Measurements from ENCODE around the gene SPPL2B.
"Not testable (repeated sequence)": the region's sequence is repeated elsewhere in the genome, so short reads cannot be mapped to it uniquely, and the experiment has no call there.

Gene SPPL2B

DNA sequence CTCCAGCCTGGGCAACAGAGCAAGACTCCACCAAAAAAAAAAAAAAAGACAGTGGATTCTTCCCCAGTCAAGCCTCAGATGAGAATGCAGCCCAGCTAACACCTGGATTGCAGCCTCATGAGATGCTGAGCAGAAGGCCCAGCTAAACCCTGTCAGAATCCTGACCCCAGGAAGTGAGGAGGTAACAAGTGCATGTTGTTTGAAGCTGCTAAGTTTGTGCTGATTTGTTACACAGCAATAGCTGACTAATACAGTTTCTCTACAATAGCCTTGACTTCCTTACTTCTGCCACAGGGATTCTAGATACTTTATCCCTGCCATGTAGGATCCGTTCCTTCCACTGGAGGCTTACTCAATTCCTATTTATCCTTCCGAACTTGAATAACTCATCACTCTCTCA is 52.1 kb downstream of the SPPL2B start:
- no peak for DNase-seq (ENCODE audit: low read depth in 2 of 2)

DNA sequence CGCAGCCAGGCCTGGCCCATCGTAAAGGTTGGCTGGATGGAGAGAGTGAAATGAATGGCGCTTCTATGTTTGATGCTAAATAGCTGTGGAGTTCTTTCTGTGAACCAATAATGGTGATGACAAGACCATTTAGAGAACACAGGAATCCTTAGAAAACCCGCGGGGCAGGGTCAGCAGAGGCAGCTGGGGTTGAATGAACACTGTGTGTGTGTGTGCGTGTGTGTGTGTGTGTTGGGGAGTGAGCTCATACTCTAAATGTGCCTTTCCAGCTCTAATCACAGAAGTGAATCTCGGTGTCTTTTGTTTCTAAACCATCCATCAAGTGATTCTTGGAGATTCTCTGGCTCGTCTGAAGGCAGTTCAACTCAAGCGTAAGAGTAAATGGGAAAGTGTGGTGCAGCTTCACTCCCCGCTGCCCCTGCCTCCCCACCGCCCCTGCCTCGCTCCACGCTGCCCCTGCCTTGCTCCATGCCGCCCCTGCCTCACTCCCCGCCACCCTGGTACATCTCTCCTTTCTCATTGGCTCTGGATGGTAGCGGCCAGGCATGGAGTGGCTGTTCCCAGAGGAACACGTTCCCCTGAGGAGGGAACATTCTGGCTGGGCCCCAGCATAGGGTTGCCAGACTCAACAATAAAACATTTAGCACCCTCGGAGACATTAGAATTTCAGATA is 52.8 kb downstream of the SPPL2B start:
- DNase-seq (ENCODE audit: low read depth in 2 of 2), result no peak

DNA sequence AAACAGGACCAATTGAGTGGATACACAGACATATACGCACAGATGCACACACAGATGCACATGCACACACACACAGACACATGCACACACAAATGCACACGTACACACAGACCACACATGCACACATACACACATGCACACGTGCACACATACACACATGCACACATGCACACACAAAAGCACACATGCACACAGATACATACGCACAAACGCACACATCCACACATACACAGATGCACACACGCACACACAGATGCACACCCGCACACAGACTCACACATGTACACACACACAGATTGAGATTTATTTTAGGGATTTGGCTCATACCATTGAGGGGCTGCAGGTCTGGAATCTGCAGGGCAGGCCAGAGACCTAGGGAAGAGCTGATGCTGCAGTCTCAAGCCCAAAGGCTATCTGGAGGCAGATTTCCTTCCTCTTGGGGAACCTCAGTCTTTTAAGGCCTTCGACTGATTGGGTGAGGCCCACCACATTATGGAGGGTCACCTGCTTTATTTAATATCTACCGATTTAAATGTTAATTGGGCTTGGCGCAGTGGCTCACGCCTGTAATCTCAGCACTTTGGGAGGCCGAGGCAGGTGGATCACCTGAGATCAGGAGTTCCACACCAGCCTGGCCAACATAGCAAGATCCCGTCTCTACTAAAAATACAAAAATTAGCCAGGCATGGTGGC is 54.2 kb downstream of the SPPL2B start:
- DNase-seq (ENCODE audit: low read depth in 2 of 2), result no peak

DNA sequence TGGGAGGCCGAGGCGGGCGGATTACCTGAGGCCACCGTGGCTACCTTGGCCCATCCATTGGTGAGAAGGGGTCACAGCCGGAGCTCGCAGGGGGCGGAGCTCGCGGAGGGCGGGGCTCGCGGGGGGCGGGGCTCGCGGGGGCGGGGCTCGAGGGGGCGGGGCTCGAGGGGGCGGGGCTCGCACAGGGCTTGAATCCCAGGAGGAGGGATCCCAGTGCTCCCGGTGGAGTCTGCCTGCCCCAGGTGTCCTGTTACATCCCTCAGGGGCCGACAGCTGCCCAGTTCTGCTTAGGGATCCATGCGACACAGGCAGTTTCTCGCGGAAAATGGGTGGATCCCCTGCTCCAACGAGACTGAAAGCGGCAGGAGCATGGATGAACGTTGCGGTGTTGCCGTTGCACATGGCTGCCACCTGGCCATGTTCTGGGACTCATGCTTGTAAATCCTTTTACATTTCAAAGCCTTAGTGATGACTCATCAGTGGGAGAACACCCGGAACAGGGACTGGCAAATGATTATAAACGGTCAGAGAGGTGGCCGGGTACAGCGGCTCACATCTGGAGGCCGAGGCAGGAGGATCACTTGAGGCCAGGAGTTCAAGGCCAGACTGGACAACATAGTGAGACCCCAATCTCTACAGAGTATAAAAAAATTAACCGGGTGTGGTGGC is 56.7 kb downstream of the SPPL2B start:
- no peak for DNase-seq (ENCODE audit: low read depth in 2 of 2)

DNA sequence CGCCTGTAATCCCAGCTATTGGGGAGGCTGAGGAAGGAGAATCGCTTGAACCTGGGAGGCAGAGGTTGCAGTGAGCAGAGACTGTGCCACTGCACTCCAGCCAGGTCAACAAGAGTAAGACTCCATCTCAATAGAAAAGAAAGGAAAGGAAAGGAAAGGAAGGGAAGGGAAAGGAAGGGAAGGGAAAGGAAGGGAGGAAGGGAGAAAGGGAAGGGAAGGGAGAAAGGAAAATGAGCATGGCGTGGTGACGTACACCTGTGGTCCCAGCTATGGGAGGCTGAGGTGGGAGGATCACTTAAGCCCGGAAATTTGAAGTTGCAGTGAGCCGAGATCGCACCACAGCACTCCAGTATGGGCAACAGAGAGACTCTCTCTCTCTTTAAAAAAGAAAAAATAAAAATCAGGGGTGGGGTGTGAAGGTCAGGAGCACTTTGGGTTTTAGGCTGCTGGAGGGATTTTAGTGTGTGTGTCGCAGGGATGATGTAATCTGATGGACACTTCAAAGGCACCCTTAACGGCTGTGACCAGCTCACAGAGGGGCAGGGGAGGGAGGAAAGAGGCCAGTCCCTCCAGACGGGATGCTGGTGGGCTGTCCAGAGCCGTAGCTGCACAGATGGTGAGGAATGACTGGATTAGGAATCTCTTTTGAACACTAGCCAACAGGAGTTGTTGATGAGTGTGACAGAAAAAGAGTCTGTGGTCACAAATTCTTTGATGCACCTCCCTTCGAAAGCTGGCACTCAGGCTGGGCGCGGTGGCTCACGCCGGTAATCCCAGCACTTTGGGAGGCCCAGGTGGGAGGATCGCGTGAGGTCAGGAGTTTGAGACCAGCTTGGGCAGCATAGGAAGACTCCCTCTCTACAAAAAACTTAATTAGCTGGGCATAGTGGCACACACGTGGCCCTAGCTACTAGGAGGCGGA is 59.1 kb downstream of the SPPL2B start:
- no peak for DNase-seq (ENCODE audit: low read depth in 2 of 2)

DNA sequence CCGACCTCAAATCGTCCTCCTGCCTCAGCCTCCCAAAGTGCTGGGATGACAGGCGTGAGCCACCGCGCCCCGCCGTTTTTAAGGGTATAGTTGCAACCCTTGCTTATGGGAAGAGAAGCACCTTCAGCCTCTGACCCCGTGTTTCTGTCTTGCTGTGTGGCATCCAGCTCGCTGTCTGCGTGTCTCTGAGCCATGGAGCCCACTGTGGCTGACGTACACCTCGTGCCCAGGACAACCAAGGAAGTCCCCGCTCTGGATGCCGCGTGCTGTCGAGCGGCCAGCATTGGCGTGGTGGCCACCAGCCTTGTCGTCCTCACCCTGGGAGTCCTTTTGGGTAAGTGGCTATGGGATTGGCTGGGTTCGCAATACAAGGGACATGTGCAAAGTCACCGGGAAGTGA is 61.1 kb downstream of the SPPL2B start:
- DNase-seq (ENCODE audit: low read depth in 2 of 2), result no peak

DNA sequence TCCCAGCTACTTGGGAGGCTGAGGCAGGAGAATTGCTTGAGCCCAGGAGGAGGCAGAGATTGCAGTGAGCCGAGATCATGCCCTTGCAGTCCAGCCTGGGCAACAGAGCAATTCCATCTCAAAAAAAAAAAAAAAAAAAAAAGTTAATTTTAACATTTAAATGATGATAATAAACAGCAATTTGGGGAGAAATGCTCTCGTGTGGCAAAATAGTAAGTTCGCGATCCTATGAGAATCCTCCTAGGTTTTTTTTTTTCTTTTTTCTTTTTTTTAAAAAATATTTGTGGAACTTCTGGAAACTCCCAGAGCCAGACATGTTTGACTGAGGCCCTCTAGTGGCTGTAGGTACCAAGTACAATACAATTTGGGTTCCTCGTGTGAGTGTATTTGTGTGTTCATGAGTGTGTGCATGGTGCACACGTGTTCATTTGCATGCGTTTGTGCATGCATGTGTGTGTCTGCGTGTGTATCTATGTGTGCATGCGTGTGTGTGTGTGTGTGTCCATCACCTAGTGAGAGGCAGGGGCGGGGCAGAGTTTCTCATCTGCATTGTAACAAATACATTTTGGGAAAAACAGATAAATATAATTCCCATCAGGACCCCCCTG is 62.7 kb downstream of the SPPL2B start:
- no peak for DNase-seq (ENCODE audit: low read depth in 2 of 2)

DNA sequence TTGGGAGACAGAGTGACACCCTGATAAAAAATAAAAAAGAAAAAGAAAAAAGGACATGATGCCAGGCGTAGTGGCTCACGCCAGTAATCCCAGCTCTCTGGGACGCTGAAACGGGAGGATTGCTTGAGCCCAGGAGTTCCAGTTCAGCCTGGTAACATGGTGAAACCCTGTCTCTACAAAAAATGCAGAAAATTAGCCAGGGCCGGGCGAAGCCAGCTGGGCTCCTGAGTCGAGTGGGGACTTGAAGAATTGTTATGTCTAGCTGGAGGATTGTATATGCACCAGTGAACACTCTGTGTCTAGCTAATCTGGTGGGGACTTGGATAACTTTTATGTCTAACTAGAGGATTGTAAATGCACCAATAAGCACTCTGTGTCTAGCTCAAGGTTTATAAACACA is 63.9 kb downstream of the SPPL2B start:
- DNase-seq (ENCODE audit: low read depth in 2 of 2), result no peak

DNA sequence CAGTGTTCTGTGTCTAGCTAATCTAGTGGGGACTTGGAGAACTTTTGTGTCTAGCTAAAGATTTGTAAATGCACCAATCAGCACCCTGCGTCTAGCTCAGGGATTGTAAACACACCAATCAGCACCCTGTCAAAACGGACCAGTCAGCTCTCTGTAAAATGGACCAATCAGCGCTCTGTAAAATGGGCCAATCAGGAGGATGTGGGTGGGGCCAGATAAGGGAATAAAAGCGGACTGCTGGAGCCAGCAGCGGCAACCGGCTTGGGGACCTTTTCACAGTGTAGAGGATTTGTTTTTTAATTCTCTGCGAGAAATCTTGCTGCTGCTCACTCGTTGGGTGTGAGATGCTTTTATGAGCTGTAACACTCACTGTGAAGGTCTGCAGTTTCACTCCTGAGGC is 64.4 kb downstream of the SPPL2B start:
- DNase-seq (ENCODE audit: low read depth in 2 of 2), result not testable (repeated sequence)

DNA sequence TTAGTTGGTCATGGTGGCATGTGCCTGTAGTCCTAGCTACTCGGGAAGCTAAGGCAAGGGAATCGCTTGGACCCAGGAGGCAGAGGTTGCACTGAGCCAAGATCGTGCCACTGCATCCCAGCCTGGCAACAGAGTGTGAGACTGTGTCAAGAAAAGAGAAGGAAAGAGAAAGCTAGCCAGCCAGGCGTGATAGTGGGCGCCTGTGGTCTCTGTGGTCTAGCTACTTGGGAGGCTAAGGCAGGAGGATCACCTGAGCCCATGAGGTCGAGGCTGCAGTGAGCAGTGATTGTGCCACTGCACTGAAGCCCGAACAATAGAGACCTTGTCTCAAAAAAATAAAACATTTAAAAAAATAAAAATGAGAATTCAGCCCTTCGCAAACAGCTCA is 65.6 kb downstream of the SPPL2B start:
- DNase-seq (ENCODE audit: low read depth in 2 of 2), result no peak

DNA sequence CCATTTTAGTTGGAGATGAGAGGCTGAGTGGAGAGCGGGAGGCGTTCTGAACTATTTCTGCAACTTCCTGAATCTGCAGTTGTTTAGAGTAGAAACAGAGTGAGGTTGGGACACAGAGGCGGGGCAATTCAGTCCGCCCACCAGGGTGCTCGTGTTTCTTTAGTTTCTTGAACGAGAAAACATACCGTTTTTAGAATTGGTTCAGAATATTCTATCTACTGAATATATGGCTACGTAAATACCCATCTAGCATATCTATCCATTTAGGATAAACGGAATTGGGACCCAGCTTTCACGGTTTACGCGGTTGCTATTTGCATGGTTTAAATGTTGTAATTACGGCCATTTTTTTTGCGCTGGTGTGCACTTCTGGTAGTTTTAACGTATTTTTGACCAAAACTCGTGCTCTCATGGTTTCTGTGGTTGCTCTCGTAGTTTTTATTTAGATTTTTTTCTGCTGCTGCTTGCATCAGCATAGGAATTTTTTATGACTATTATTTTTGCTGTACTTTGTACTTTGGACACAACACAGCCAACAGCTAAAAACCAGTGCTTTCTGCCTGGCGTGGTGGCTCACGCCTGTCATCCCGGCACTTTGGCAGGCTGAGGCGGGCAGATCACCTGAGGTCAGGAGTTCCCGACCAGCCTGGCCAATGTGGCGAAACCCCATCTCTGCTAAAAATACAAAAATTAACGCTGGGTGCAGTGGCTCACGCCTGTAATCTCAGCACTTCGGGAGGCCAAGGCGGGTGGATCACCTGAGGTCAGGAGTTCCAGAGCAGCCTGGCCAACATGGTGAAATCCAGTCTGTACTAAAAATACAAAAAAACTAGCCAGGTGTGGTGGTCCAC is 66.2 kb downstream of the SPPL2B start:
- no peak for DNase-seq (ENCODE audit: low read depth in 2 of 2)

DNA sequence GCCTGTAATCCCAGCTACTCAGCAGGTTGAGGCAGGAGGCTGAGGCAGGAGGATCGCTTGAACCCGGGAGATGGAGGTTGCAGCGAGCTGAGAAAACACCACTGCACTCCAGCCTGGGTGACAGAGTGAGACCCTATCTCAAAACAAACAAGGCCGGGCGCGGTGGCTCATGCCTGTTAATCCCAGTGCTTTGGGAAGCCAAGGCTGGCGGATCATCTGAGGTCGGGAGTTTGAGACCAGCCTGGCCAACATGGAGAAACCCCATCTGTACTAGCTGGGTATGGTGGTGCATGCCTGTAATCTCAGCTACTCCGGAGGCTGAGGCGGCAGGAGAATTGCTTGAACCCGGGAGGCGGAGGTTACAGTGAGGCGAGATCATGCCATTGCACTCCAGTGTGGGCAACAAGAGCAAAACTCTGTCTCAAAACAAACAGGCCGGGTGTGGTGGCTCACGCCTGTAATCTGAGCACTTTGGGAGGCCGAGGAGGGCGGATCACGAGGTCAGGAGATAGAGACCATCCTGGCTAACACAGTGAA is 66.9 kb downstream of the SPPL2B start:
- DNase-seq (ENCODE audit: low read depth in 2 of 2), result not testable (repeated sequence)

DNA sequence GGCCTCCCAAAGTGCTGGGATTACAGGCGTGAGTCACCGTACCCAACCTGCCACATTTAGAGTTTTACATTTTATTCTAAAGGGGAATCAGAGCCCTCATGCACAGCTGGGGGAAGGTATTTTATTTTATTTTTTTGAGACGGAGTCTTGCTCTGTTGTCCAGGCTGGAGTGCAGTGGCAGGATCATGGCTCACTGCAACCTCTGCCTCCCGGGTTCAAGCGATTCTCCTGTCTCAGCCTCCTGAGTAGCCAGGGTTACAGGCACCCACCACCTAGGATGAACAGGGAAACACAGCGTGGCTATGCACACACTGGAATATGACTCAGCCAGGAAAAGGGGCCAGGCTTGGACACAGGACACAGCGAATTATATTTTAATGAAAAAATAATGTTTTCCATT is 68.7 kb downstream of the SPPL2B start:
- not testable (repeated sequence) for DNase-seq (ENCODE audit: low read depth in 2 of 2)

DNA sequence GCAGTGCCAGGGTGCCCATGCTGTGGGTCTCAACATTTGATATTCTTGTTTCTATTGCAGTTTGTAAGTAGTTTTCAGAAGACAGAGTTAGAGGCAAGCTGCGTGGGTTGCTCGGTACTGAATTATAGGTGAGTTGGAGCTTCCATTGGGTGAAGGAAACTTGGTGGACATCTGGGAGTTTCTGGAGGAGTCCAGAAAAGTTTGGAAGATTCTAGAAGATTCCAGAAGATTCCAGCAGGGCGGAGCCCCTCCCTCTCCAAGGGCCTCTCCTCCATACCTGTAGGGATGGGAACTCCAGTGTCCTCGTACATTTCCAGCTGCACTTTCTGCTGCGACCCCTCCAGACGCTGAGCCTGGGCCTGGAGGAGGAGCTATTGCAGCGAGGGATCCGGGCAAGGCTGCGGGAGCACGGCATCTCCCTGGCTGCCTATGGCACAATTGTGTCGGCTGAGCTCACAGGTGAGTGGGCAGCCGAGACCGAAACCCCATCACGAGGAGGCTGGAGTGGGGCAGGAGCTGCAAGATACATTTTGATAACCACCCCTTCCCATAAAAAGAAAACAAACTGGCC is 70.3 kb downstream of the SPPL2B start:
- DNase-seq (ENCODE audit: low read depth in 2 of 2), result no peak

DNA sequence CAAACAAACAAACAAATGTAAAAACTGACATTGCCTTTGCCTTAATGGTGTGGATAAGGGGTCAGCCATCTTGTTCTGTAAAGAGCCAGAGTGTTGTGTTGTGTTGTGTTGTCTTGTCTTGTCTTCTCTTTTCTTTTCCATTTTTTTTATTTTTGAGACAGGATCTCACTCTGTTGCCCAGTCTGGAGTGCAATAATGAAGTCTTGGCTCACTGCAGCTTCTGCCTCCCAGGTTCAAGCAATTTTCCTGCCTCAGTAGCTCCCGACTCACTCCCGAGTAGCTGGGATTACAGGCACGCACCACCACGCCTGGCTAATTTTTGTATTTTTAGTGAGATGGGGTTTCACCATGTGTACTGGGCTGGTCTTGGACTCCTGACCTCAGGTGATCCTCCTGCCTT is 71.1 kb downstream of the SPPL2B start:
- DNase-seq (ENCODE audit: low read depth in 2 of 2), result no peak
